NCI-H226 (cell line): ENCODE results near the gene CHPF2.

Experiments used
- DNase-seq: peaks from one replicate; pipeline ENCODE4 v3.0.0-alpha.2; 2015

The CHPF2 gene

GRCh38 chr7:151247611-151248345 lies 15.5 kb downstream of the CHPF2 start:
- DNase-seq: no peak

- peak; percentile 52 for DNase-seq
Observed at GRCh38 chr7:151248346-151249033, 16.2 kb downstream of the CHPF2 start, which contains the start of gene SMARCD3. Gene SMARCD3, minus strand, starts transcription at chr7:151248694. Its CDS starts 132 bp downstream, at chr7:151248562.

GRCh38 chr7:151249034-151249731 lies 16.9 kb downstream of the CHPF2 start:
- peak; percentile 40 for DNase-seq

DNA sequence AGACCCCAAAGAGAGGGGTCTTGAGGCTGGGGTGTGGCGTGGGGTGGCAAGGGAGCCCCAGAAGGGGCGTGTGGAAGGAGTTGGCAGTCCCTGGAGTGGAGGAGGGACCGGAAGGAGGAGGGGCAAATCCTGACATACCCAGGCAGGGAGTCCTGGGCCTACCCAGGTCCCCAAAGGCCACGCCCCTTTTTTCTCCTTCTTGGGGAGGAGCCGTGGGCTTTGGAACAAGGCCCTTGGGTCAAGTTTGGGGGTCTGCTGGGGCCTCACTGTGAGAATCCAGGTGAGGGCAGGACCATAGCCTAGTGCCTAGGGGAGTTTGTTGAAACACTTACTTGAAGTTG lies 17.4 kb downstream of the CHPF2 start:
- peak; percentile 38 for DNase-seq

DNA sequence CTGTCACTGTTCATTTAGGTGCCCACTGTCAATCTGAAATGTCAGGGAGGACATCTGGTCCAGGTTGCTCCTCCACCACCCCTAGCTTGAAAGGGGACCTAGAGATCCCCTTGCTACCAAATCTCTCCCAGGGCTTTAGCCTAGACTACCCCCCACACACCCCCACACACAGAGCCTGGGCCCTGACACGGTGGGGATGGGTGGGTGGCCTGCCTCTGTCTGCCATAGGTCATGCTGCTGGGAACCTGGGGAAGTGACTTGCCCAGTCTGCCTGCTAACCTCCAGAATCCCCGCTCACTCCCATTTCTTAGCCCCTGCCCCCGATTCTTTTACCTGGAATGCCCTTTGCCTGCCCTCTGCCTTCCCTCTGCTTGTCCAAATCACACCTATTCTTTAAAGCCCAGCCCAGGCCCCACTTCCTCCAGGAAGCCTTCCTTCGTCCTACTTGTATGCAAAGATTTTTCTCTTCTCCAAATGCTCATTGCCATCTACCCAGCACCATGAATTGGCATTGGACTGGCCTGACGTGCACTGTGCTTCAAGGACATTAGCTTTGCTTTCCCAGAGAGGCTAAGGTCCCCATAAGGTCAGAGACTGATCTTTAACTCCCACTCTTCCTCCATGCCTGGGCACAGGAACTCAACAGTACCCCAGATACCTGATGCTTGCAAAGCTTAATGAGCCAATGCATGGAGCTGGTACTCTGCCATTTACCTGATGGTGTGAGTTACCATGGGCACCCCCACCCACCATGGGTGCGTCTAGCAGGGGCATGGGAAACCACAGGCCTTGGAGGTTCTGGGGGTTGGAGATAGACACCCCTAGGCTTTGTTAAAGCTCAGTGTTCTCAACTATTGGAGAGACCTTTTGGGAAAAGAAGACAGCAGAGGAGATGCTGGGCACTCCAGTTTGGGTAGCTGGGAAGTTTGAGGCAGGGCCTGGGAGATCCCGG lies 18.2 kb downstream of the CHPF2 start:
- DNase-seq: no peak

- no peak for DNase-seq
Observed at GRCh38 chr7:151251328-151251688, 19.0 kb downstream of the CHPF2 start.

DNA sequence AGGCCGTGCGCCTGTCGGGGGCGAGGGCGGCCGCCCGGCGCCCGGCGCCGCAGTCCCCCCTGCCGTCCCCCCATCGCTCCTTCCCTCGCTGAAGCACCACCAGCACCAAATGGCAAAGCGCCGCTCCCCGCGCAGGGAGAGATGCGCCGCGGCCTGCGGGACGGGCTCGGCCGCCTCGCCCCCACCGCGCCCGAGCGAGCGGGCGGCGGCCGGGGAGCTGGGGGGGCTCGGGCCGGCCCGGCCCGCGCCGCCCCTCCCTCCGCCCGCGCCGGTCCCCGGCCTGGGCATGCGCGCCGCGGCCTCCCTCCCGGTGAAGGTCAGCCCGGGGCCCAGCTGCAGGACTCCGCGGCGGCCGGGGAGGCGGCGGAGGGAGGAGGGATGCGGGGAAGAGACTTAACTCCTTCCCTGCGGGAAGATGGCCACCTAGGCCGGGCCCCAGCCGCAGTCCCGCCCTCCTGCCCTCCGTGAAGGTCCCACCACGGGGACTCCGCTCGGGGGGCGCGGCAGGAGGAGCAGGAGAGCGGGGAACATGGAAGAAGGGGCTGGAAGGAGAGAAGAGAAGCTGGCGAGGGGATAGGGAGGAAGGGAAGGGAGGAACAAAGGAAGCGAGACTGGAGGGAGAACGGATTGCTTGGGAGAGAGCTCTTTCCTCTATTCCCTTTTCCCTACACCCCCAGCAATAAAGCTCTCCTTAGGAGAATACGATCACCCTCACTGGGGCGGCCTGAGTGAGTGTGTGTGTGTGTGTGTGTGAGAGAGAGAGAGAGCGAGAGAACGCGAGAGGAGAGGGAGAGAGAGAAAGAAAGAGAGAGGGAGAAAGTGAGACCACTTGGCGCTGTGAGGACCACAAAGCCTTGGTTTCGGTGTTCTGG lies 19.6 kb downstream of the CHPF2 start:
- DNase-seq: peak; percentile 29

DNA sequence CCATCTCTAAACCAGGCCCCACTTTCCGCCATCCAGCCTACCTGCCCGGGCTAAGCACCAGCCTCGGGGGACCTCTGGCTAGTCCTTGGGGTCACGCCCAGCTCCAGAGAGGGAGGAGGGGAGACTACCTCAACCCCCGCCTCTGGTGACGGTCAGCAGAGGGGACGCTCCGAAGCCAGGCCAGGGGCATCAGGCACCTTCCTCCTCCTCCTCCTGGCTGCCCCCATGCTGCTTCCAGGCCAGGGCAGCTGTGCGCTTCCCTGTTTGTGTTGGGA lies 20.2 kb downstream of the CHPF2 start:
- DNase-seq: no peak

DNA sequence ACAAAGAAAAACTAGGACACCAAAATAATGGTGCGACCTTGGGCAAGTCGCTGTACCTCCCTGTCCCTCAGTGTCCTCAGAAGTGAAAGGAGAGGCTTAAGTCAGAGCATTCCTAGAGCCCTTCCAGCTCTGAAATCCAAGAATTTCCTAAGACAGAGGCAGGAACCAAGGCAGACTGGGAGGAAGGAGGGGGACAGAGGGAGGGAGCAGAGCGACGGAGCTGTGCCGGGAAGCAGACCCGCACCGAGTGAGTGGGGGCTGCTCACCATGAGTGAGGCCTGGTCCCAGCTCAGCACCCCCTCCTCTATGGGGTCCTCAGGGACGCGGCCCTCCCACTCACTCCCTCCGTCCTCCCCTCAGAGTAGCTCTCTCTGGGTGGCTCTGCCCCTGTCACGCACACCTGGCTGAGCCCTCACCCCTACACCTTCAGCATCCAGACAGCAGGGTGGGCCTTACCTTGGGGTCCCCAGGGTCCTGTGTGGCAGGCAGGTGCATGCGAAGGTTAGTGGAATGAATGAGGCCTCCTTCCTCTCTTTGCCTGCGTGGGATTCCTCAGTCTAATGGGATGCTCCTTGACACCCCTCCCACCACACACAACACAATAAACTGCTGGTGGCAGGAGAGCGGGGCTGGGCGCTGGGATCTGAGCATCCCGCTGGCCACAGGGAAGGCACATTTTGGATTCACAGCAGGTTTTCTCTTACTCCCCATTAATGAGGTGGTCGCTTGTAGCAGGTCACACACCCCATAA lies 20.9 kb downstream of the CHPF2 start:
- DNase-seq: no peak

- no peak for DNase-seq
Observed at GRCh38 chr7:151254316-151254715, 22.0 kb downstream of the CHPF2 start.

- DNase-seq: no peak
Observed at GRCh38 chr7:151254851-151255250, 22.6 kb downstream of the CHPF2 start.

- no peak for DNase-seq
Observed at GRCh38 chr7:151255390-151255789, 23.1 kb downstream of the CHPF2 start.

GRCh38 chr7:151256410-151257045 lies 24.2 kb downstream of the CHPF2 start:
- DNase-seq: no peak

GRCh38 chr7:151257990-151258389 lies 25.7 kb downstream of the CHPF2 start:
- DNase-seq: no peak

- no peak for DNase-seq
Observed at GRCh38 chr7:151260471-151260870, 28.2 kb downstream of the CHPF2 start.

- DNase-seq: no peak
Observed at GRCh38 chr7:151260883-151261282, 28.6 kb downstream of the CHPF2 start.

- DNase-seq: no peak
Observed at GRCh38 chr7:151261529-151261928, 29.2 kb downstream of the CHPF2 start.

GRCh38 chr7:151264615-151265014 lies 32.3 kb downstream of the CHPF2 start:
- DNase-seq: no peak

GRCh38 chr7:151265351-151265931 lies 33.2 kb downstream of the CHPF2 start:
- no peak for DNase-seq

GRCh38 chr7:151269511-151269910 lies 37.2 kb downstream of the CHPF2 start:
- no peak for DNase-seq
